Measurements from ENCODE around the gene SUPT3H.
A peak's percentile ranks its signal among the peaks of the same experiment; 100 is the strongest.

GRCh38 chr6:45419571-45420082 is 41.9 kb upstream of the SUPT3H start:
- TF ChIP-seq CTCF (optimal IDR thresholded peaks at IDR 0.05 in 1 of 3, IDR thresholded peaks at IDR 0.05 in 1 of 3, conservative IDR thresholded peaks at IDR 0.05 in 1 of 3; ENCODE audit: extremely low read depth in 1 of 3, insufficient read depth in 2 of 3, low read length in 3 of 3) (peak; percentile 42 to 71 (median 57)), EZH2 (IDR thresholded peaks at IDR 0.05; ENCODE audit: low read length) (no peak)
